ENCODE measurements around the gene GSTM2. TPM values are rescaled to one million over a fixed set of nuclear protein-coding genes. Genes with fewer than 3 reads are reported as not detected.
A peak's percentile ranks its signal among the peaks of the same experiment; 100 is the strongest.

Gene GSTM2
- total RNA-seq, 4 donors from 2014 or later = 10.4 to 93.7 (median 42.2) TPM

GRCh38 chr1:109630898-109631512 lies 36.9 kb upstream of the GSTM2 start:
- Histone ChIP-seq H3K9me3 (no peaks in the 10 kb centered on the region), H3K4me3 (no peak overlapping the region), H3K27ac (peak overlapping the region in 1 of 4 donors; percentile 70), H3K36me3 (peaks cover 0 to 59% of the 10 kb centered on the region in 2 donors), H3K27me3 (no peaks in the 10 kb centered on the region), H3K4me1 (peaks cover 0 to 43% (median 3%) of the 10 kb centered on the region in 3 donors)
- ATAC-seq = no peak
- 40 to 80% methylated on average over 1 to 3 of the region's 14 CpGs for WGBS, 2 donors (ENCODE audit: low coverage in 1 of 2)
- TF ChIP-seq POLR2AphosphoS5 (IDR thresholded peaks at IDR 0.05) = no peak
- TF ChIP-seq EP300 (IDR thresholded peaks at IDR 0.05) = no peak
- no peak for TF ChIP-seq POLR2A (IDR thresholded peaks at IDR 0.05)
- TF ChIP-seq, protein P1, sequence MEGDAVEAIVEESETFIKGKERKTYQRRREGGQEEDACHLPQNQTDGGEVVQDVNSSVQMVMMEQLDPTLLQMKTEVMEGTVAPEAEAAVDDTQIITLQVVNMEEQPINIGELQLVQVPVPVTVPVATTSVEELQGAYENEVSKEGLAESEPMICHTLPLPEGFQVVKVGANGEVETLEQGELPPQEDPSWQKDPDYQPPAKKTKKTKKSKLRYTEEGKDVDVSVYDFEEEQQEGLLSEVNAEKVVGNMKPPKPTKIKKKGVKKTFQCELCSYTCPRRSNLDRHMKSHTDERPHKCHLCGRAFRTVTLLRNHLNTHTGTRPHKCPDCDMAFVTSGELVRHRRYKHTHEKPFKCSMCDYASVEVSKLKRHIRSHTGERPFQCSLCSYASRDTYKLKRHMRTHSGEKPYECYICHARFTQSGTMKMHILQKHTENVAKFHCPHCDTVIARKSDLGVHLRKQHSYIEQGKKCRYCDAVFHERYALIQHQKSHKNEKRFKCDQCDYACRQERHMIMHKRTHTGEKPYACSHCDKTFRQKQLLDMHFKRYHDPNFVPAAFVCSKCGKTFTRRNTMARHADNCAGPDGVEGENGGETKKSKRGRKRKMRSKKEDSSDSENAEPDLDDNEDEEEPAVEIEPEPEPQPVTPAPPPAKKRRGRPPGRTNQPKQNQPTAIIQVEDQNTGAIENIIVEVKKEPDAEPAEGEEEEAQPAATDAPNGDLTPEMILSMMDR (IDR thresholded peaks at IDR 0.05) = no peak

DNA sequence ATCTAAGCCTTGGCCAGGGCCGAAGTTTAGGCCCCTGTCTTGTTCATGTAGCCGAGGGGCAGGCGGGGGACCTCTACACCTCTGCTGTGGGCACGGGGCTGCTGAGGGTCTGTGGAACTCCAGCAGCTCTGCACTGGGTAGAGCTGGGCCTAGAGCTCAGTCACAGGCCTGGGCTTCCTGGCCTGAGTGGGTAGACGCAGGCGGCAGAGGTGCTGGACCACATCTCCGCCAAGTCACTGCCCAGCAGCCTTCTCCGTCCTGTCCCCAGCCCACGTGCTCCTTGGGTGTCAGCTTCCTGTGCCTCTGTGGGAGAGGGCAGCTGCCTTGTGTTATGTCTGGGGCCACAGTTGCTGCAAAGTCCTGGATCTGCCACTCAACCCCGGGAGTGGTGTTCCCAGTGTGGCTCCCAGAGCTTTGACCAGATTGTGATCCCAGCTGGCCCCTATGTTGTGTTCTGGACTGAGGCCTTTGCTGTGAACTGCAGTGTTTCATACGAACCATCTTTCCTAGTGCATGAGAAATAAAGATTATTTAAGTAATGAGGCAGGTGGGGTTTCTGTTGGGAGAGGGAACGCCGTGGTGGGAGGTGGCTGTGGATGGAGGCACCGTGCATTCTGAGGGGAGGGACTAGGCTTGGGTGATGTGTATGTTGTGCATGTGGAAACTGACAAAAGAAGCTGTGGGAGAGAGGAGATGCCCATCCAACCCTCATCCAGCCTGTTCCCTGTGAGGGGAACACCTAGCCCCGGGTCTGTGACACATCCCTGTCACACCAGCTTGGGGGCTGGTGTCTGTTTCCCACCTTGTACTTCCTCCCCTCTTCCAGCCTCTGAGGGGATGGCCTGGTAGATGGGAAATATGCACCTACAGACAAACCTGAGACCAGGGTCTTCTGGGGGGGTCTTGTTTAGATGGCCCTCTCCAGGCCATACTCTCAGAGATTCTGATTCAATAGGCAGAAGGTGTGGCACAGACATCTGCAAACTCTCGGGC lies 36.0 kb upstream of the GSTM2 start:
- WGBS, 2 donors (ENCODE audit: low coverage in 1 of 2) = 43% methylated on average over 5 of the region's 16 CpGs; no CpG with 5 or more reads in 1 of the 2 donors
- peaks cover 0 to 51% of the 10 kb centered on the region in 2 donors for H3K36me3 ChIP-seq
- peak overlapping the region in 2 of 4 donors; percentile 17 to 70 for H3K27ac ChIP-seq

GRCh38 chr1:109632671-109633346 lies 35.0 kb upstream of the GSTM2 start:
- Histone ChIP-seq H3K4me3 (no peak overlapping the region), H3K9me3 (no peaks in the 10 kb centered on the region), H3K27me3 (no peaks in the 10 kb centered on the region), H3K27ac (peak overlapping the region in 2 of 4 donors; percentile 17 to 70), H3K36me3 (peaks cover 0 to 41% of the 10 kb centered on the region in 2 donors), H3K4me1 (peaks cover 0 to 54% (median 10%) of the 10 kb centered on the region in 3 donors)
- no peak for ATAC-seq
- WGBS, 2 donors (ENCODE audit: low coverage in 1 of 2) = 22 to 53% methylated on average over 2 to 3 of the region's 5 CpGs
- TF ChIP-seq, protein P1 (IDR thresholded peaks at IDR 0.05) = no peak
- peak; percentile 34 for TF ChIP-seq POLR2AphosphoS5 (IDR thresholded peaks at IDR 0.05)

More for the DNA sequence above, 36.0 kb upstream of the GSTM2 start:
- no peak for ATAC-seq
- Histone ChIP-seq H3K4me3 (no peak overlapping the region), H3K9me3 (no peaks in the 10 kb centered on the region), H3K4me1 (peaks cover 0 to 51% (median 10%) of the 10 kb centered on the region in 3 donors), H3K27me3 (no peaks in the 10 kb centered on the region)
- TF ChIP-seq POLR2A (IDR thresholded peaks at IDR 0.05) = no peak
- TF ChIP-seq, protein P1 (IDR thresholded peaks at IDR 0.05) = no peak
- TF ChIP-seq POLR2AphosphoS5 (IDR thresholded peaks at IDR 0.05) = no peak
- no peak for TF ChIP-seq EP300 (IDR thresholded peaks at IDR 0.05)

DNA sequence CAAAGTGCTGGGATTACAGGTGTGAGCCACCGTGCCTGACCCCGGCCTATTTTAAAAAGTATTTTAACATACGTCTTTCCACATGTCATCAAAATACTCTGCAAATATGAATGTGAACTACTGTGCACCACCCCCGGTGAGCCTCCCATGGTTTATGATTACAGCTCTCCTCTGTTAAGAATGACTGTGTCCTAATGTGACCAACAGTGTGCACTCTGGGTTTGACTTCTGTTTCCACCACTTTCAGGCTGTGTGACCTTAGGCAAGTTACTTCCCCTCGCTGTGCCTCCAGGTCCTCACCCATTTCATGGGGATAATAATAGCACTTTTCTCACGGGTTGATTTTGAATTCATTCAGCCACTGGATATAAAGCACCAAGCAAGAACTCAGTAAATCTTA lies 33.6 kb upstream of the GSTM2 start:
- WGBS, 2 donors (ENCODE audit: low coverage in 1 of 2) = 71 to 95% methylated on average over 4 to 5 of the region's 6 CpGs
- Histone ChIP-seq H3K36me3 (peaks cover 0 to 26% of the 10 kb centered on the region in 2 donors), H3K9me3 (no peaks in the 10 kb centered on the region), H3K4me3 (no peak overlapping the region), H3K27me3 (no peaks in the 10 kb centered on the region), H3K27ac (no peak overlapping the region), H3K4me1 (peaks cover 0 to 54% (median 10%) of the 10 kb centered on the region in 3 donors)
- ATAC-seq = no peak
- TF ChIP-seq, protein P1 (IDR thresholded peaks at IDR 0.05) = no peak
- TF ChIP-seq POLR2A (IDR thresholded peaks at IDR 0.05) = no peak
- no peak for TF ChIP-seq EP300 (IDR thresholded peaks at IDR 0.05)
- TF ChIP-seq POLR2AphosphoS5 (IDR thresholded peaks at IDR 0.05) = no peak
